CD4-positive, alpha-beta T cell treated with Interferon gamma for 1 hour (primary cell): ENCODE data around the gene HNRNPU.

Source experiments
- DNase-seq: peaks from one replicate; pipeline ENCODE4 v3.0.0-alpha.2; 2020

HNRNPU gene

GRCh38 chr1:244862699-244863490, 1.4 kb downstream of the HNRNPU start:
- DNase-seq: peak; percentile 98

- no peak for DNase-seq
These were observed 2.0 kb downstream of the HNRNPU start for GRCh38 chr1:244862354-244862698.

- no peak for DNase-seq
These were observed 2.7 kb downstream of the HNRNPU start for GRCh38 chr1:244861683-244862082.

GRCh38 chr1:244860914-244861610, 3.3 kb downstream of the HNRNPU start:
- no peak for DNase-seq

GRCh38 chr1:244860078-244860477, 4.3 kb downstream of the HNRNPU start:
- DNase-seq: no peak

GRCh38 chr1:244858357-244858756, 6.0 kb downstream of the HNRNPU start:
- no peak for DNase-seq

GRCh38 chr1:244857761-244858160, 6.6 kb downstream of the HNRNPU start:
- no peak for DNase-seq

- DNase-seq: no peak
These were observed 9.3 kb downstream of the HNRNPU start for GRCh38 chr1:244854865-244855578.

- DNase-seq: no peak
These were observed 10.2 kb downstream of the HNRNPU start for GRCh38 chr1:244854166-244854565.

- DNase-seq: no peak
These were observed 11.6 kb downstream of the HNRNPU start for GRCh38 chr1:244852694-244853093.

GRCh38 chr1:244851546-244852231, 12.7 kb downstream of the HNRNPU start:
- no peak for DNase-seq

- DNase-seq: no peak
These were observed 13.4 kb downstream of the HNRNPU start for GRCh38 chr1:244850896-244851295.

- no peak for DNase-seq
These were observed 14.1 kb downstream of the HNRNPU start for GRCh38 chr1:244850099-244850852.

- DNase-seq: no peak
These were observed 15.0 kb downstream of the HNRNPU start for GRCh38 chr1:244849189-244849866.

GRCh38 chr1:244846653-244847052, 17.7 kb downstream of the HNRNPU start:
- DNase-seq: no peak

GRCh38 chr1:244844155-244845121, 19.9 kb downstream of the HNRNPU start:
- no peak for DNase-seq

- DNase-seq: no peak
These were observed 21.0 kb downstream of the HNRNPU start for GRCh38 chr1:244843148-244843978.

GRCh38 chr1:244841273-244841927, 22.9 kb downstream of the HNRNPU start:
- DNase-seq: no peak

GRCh38 chr1:244840219-244840794, 24.0 kb downstream of the HNRNPU start:
- DNase-seq: no peak
